SK-MEL-5 (cell line): ENCODE results near the gene IL1RL1. TPM values are rescaled to one million over a fixed set of nuclear protein-coding genes. Genes with fewer than 3 reads are reported as not detected.

Source experiments
- DNase-seq: peaks from one replicate; pipeline ENCODE4 v3.0.0-alpha.2; 2016; ENCODE audit warnings: low read depth, low spot score
- in situ Hi-C: cut with HindIII; loops from 2 replicates; pipeline ENCODE4 v1.10.0; 2016; ENCODE audit warnings: low sequenced_read_pairs, high pct_unique_total_duplicates, low pct_unique_long_range_greater_than_20kb
- total RNA-seq: library from RNA; depleted of rRNA; stranded (reverse); fragments of >200 nt; shearing (Covaris generic); gene quantifications from 2 replicates; pipeline ENCODE4 v1.2.3, GENCODE V29; 2014

Gene IL1RL1
- total RNA-seq, 1 experiment from 2014 or later, result not detected

DNA sequence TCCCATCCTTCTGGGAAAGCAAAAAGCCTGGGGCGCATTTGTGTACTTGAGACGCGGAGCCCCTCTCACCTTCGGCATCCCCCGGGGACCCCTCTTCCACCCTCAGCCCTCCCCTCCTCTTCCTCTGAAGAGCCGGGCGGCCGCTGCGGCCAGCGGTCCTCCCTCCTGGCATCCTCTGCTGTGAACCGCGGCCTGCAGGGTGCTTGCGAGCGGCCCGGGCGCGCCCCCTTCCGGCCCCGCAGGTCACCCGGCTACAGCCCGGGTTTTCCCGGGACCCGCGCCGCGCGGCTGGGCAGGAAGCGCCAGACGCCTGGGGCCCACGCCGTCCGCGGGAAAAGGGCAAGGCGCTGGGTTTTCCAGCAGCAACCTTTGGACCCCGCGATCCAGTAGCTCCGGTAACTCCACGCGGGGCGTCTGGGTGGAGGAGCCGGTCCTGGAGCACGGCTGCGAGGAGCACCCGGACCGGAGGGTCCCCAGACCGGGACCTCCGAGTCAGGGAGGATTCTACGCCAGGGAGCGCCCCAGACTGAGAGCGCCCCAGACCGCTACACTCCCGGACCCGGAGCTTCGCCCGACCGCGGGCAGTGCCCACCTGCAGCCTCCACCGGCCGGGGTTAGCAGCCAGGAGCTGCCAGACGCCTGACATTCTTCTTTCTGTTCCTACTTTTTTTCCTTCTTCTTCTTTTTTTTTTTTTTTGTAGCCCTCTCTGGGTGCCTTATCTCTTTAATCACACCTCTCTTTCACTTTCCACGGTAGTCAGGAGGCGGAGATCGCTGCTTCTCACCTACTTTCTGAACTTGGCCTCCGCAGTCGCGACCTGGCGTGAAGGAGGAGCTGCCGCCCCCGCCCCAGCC lies 44.4 kb downstream of the IL1RL1 start, which contains the start of gene IL18R1:
TSS of gene IL18R1 (plus strand) at position 271 of the 855 bp plus-strand sequence. CDS start 6,865 bp downstream, outside the sequence.
- DNase-seq, result peak; percentile 58
- in situ Hi-C loops, result no loop called here

DNA sequence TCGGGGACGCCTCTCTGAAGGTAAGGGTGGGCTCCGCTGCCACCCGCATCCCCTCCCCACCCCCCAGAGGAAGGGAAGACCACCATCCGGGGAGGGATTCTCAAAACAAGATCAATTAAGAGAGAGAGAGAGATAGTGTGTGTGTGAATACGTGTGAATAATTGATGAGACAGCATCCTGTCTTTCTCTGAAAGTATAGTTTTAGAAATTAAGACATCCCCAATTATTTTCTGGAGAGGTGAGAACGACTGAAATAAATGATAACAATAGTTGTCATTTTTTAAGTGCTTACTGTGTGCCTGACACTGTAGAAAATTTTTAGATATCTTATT lies 45.0 kb downstream of the IL1RL1 start:
- no peak for DNase-seq
- in situ Hi-C loops, result no loop called here

DNA sequence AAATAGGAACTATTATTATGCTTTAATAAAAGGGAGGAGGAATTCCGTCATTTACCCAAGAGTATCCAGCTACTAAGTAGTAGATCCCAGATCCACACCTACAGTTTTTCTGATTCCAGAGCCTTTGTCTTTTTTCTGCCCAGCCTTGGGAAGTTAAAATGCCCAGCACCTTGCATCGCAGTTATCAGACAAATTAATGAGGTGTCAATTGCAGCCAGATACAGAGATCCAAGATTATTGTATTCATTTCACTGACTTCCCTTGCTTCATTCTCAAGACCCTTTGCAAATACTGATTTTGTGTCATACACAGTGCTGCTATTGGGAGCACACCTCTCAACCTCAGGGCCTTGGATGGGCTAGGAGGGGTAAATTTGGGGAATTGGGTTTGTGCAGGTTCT lies 45.4 kb downstream of the IL1RL1 start:
- in situ Hi-C loops, result no loop called here
- DNase-seq, result no peak

DNA sequence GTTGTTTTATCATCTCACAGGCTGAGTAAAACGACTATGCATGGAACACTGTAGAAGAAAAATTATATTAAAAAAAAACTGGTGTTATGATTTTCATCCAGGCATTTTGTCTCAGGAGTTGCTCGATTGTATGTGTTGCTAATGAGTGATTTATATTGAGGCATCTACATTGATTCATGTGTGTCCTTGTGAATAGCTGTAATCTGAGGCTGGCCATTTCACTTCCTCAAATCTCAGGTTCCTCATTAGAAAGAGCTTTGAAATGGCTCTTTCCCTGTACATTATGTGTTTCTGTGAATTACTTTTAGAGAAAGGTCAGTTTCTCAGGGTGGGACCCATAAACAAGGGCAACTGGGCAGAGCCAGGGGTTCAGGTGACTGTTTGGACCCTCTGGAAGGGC lies 46.6 kb downstream of the IL1RL1 start:
- in situ Hi-C loops, result no loop called here

DNA sequence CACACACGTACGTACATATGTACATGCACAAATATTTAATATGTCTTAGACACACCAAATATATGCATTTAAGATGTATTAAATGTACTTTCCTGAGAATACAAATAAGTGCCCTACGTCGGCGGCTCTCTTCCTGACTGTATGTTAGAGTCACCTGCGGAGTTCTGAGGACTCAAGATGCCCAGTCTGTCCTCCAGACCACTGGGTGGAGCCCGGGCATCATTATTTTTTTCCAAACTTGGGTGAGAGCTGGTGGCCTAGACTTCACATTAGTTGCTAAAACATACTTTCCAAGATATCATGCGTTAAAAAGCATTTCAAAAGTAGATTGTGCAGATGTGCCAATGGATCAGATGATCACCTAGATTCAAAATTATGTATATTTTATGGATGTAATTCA lies 47.1 kb downstream of the IL1RL1 start:
- in situ Hi-C loops, result no loop called here
- peak; percentile 10 for DNase-seq

More for the DNA sequence above, 46.6 kb downstream of the IL1RL1 start:
- DNase-seq, result no peak

DNA sequence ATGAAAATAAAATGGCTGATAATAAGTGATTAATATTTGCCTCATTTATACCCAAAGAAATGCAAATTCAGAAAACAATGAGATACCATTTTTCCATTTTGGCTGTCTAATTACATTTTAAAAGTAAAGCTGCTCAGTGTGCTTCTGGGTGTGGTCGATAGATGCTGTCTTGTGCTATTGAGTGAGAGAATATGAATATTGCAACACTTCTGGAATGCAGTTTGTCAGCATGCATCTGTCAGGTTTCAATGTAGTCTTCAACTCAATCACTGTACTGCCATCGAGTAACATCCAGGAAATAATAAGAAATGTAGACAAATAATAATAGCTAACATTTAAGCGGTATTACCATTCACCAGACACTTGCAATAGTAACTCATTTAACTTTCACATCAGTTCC lies 48.2 kb downstream of the IL1RL1 start:
- DNase-seq, result no peak
- in situ Hi-C loops, result no loop called here

DNA sequence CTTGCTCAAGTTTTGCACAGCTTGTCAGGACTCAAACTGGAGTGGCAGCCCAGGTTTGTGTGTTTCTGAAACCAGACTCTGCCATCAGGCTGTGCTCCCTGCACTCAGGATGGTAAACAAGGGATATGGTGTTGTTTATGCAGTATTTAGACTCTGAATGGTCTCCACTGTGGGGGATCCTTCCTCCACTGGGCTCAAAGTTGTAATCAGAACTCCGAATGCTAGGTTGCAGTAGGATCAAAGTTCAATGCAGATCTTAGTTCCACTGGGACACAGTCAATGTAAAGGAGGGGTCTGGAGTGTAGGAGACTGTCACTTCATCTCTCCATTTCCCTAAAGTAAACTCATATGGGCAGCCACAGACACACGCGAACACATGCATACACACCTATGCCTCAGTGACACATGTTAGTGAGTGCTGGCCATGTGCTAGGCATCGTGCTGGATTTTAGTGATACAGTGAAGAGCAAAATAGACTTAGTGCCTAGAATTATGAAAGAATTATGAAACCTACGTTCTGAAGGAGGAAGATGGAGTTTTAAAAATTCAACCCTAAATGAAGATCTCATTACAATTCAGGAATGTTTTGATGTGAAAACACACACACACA lies 50.4 kb downstream of the IL1RL1 start:
- no peak for DNase-seq
- in situ Hi-C loops, result no loop called here

DNA sequence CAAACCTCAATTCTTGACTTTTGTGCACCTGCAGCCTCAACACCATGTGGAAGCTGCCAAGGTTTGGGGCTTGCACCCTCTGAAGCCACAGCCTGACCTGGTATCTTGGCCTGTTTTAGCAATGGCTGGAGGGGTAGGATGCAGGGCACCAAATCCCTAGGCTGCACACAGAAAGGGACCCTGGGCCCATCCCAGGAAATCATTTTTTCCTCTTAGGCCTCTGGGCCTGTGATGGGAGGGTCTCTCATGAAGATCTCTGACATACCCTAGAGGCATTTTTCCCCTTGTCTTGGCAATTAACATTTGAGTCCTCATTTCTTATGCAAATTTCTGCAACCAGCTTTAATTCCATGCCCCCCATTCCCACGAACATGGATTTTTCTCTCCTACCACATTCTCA lies 54.4 kb downstream of the IL1RL1 start:
- DNase-seq, result no peak
- in situ Hi-C loops, result no loop called here

DNA sequence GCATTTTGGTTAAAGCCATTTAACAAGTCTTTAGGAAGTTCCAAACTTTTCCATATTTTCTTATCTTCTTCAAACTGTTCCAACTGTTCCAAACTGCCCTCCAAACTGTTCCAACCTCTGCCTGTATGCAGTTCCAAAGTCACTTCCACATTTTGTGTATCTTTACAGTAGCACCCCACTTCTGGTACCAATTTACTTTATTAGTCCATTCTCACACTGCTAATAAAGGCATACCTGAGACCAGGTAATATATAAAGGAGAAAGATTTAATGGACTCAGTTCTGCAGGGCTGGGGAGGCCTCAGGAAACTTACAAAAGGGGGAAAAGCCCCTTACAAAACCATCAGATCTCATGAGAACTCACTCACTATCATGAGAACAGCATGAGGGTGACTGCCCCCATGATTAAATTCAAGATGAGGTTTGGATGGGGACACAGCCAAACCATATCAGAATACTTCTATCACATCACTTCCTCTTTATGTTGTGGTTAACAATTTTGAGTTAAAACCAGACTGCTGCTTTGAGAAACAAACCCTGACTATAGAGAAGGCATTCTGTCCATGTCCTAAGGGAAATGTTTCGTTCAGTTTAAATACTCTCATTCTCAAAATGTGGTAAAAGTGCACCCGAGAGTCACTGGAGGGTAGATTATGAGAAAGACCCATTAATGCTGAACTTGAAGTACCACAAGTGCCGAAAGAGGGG lies 55.2 kb downstream of the IL1RL1 start:
- DNase-seq, result no peak

DNA sequence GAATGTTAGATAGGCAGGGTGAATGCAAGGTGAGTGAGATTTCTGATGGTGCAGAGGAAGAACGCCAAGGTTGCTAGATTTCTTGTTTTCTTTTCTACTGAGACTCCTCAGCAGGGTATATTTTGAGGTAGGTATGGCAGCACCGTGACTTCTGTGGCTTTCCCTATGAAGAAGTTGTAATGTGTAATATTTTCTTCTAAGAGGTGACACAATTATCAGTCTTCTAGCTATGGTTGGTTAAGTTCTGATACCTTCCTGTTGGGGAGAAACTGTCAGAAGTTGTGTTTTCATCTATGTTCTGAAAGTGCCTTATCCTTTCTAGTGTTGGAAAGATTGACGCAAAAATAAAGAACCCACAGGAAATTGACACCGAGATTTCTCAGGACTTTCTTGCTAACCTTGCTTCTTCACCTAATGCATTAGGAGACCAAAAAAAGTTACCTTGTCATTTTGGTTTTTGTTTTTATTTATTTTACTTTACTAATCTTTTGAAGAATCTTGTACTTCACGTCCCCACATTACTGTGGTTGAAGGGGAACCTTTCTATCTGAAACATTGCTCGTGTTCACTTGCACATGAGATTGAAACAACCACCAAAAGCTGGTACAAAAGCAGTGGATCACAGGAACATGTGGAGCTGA lies 56.1 kb downstream of the IL1RL1 start:
- in situ Hi-C loops, result no loop called here

More for the DNA sequence above, 55.2 kb downstream of the IL1RL1 start:
- in situ Hi-C loops, result no loop called here

DNA sequence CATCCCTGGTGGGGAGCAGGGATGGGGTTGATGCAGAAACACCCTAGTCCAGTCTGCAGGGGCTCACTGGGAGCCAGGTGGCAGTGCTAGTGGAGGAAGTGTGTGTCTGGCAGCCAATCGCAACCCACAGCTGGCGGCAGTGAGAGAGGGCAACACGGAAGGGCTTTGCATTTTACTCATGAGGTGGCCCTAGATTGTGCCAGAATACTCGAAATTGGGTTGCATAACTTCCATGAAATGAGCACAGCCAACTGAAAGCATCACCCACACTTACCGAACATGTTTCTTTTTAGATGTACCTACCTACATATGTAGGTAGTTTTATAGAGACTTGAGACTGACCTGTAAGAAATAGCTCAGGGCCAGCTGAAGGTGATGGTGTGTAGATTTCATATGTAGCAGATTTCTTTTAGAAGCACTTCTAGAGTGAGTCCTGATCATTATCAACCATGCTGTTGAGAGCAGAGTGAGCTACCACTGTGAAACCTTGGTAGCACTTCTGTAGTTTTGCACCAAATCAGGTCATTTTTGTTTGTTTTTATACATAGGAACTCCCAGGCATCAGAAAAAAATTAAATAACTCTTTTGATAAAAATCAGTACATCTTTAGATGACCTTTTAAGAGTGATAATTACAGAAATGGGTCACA lies 57.2 kb downstream of the IL1RL1 start:
- in situ Hi-C loops, result no loop called here
- DNase-seq, result no peak

More for the DNA sequence above, 56.1 kb downstream of the IL1RL1 start:
- DNase-seq, result no peak

DNA sequence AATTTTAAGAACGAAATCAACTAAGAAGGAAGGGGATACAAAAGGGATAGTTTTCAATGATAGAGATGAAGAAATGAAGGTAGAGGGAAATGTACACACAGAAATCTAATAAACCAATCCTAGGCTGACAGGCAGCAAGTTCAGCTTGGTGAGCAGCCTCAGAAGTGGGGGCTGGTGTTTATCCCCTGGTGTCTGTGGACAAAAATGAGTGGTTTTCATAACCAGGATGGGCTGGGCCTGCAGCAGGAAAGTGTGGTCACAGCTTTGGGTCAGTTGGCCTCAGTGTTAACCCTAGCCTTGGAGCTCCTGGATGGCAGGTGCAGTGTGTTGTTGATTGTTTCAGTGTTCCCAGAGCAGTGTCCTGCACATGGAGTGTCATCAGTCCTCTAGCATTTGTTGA lies 58.5 kb downstream of the IL1RL1 start:
- no peak for DNase-seq
- in situ Hi-C loops, result no loop called here

DNA sequence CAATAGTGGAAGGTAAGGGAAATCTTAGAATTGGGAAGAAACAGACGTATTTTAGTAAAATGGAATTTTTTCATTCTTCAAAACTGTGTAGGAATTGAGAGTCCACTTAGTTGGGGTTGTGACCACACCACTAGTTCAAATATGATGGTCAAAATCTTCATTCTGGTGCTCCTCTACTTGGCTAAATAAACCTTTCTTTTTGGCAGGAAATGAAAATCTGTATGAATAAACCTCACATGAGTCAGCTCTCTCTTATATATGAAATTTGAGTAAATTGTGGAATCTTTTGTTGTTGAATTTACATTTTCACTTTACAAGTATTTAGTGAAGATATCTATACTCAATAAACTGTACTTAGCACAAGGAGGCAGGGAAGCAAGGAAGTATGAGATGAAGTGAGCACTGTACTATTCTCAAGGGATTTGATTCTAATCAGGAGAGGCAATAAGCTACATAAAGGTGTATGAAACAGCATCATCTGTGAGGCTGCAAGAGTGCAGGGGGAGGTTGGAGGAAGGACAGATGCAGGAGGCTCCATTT lies 64.8 kb downstream of the IL1RL1 start:
- DNase-seq, result no peak
- in situ Hi-C loops, result no loop called here

DNA sequence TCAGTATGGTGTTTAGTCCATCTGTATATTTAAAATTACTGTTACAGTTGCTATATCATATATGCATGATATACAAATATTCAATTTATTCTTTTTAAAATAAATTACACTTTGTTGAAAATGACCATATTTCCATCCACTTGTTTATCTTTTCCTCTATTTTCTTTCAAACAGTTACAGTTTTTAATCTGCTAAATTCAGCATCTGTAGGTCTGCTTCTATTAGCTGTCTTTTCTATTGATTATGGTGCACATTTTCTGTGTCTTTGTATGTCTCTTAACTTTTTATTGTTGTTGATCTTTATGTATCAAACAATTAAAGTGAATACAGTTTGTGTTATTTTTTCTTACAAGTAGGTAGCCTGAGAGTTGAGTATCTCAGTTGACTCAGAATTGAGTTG lies 72.4 kb downstream of the IL1RL1 start:
- in situ Hi-C loops, result no loop called here
- no peak for DNase-seq

DNA sequence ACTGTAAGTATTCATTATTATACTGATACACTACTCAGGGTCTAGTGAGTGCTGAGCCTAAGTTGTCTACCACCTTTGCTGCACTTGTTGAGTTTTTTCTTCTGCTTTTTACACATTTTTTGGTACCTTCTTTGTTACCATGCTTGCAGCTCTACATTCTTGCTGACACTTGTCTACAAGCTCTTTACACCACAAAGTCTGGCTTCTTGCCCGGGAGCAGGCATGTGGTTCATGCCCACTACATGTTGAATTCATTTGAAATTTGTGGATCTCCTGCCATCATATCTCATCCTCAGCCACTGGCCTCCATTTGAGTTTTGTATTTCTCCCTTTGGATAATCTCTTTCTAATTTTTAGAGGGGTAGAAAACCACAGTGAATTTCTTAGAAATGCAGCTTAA lies 74.2 kb downstream of the IL1RL1 start:
- in situ Hi-C loops, result no loop called here
- no peak for DNase-seq

DNA sequence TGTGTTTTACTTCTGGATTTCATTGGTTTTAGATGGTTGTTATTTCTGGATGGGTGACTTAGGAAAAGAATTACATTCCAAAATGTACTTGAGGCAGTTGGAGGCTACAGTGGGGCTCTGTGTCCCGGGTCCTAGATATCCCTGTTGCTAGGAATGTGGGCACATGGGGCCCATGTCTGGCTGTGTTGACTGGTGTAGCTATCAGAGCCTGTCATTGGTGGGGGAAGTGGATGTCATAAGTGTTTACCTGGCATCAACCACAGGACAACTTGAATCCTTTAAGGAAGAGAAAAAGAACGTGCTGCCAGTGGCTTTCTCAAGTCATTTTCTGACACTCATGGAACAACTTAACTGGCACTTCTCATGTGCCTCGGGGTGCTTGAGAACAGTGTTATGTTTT lies 74.6 kb downstream of the IL1RL1 start:
- DNase-seq, result no peak
- in situ Hi-C loops, result no loop called here

DNA sequence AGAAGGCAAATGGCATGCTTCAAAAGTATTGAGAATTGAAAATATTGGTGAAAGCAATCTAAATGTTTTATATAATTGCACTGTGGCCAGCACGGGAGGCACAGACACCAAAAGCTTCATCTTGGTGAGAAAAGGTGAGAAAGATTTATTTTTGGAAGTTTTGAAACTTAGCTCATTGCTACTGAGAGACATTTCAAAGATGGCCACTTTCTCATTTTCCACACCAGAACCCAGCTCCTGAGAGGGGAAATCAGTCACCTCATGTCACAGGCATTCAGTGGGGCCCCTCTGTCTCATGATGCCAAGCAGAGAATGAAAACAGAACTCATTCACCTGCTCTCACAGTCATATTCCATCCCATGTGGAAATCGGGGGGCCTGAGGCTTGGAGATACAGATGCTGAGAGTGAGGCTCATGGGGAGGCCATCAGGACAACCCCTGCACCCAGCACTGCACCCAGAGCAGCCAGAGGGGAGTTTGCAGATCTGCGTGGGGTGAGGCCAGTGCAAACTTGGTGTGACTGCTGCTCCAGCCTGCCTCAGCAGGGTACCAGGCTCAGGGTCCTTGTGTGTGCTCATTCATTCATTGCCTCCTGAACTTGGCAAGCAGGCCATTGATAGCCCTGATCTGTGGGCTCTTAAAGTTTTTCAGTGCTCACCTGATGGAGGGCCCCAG lies 75.6 kb downstream of the IL1RL1 start:
- no peak for DNase-seq
- in situ Hi-C loops, result no loop called here
